ENCODE data around the gene TTYH3. TPM values are rescaled to one million over a fixed set of nuclear protein-coding genes. Genes with fewer than 3 reads are reported as not detected.
A peak's percentile ranks its signal among the peaks of the same experiment; 100 is the strongest.

TTYH3 gene
- total and polyA plus RNA-seq, 2 of the 13 experiments (the other 11 are each of a cell fraction or from before 2014, with no cell fraction given) = 26.3 to 50.0 TPM

- TF ChIP-seq ARID4A (CRISPR knock-in tag; IDR thresholded peaks at IDR 0.05; ENCODE audit: borderline replicate concordance) (no peak), ZNF724P (CRISPR knock-in tag; IDR thresholded peaks at IDR 0.05; ENCODE audit: borderline replicate concordance) (no peak), TGIF2 (CRISPR knock-in tag; IDR thresholded peaks at IDR 0.05) (no peak), ZNF746 (CRISPR knock-in tag; IDR thresholded peaks at IDR 0.05) (no peak), DPF2 (CRISPR knock-in tag; IDR thresholded peaks at IDR 0.05; ENCODE audit: borderline replicate concordance, low read depth) (no peak), KAT8 (CRISPR knock-in tag; IDR thresholded peaks at IDR 0.05) (0 out of 2 replicates have a peak, but pooled peaks have one; percentile 20), AHR (CRISPR knock-in tag; IDR thresholded peaks at IDR 0.05) (no peak), PAWR (CRISPR knock-in tag; IDR thresholded peaks at IDR 0.05; ENCODE audit: borderline replicate concordance) (no peak), ZFX (CRISPR knock-in tag; IDR thresholded peaks at IDR 0.05; ENCODE audit: low read depth) (peak; percentile 42), ZNF143 (CRISPR knock-in tag; IDR thresholded peaks at IDR 0.05) (no peak), ISX (CRISPR knock-in tag; conservative IDR thresholded peaks at IDR 0.05) (no peak), IKZF4 (CRISPR knock-in tag; IDR thresholded peaks at IDR 0.05; ENCODE audit: borderline replicate concordance, low read depth, not compliant biosample characterization) (no peak), ELF1 (CRISPR knock-in tag; IDR thresholded peaks at IDR 0.05) (no peak), SSRP1 (CRISPR knock-in tag; IDR thresholded peaks at IDR 0.05) (no peak), ZNF333 (CRISPR knock-in tag; IDR thresholded peaks at IDR 0.05; ENCODE audit: borderline replicate concordance) (no peak), ZNF550 (CRISPR knock-in tag; IDR thresholded peaks at IDR 0.05; ENCODE audit: borderline replicate concordance) (no peak), HMG20A (CRISPR knock-in tag; IDR thresholded peaks at IDR 0.05; ENCODE audit: borderline replicate concordance) (no peak), ZNF382 (CRISPR knock-in tag; IDR thresholded peaks at IDR 0.05; ENCODE audit: borderline replicate concordance) (no peak), MXD4 (CRISPR knock-in tag; IDR thresholded peaks at IDR 0.05) (no peak), KLF9 (CRISPR knock-in tag; IDR thresholded peaks at IDR 0.05; ENCODE audit: low read depth) (no peak)
- TF ChIP-seq, protein P1, sequence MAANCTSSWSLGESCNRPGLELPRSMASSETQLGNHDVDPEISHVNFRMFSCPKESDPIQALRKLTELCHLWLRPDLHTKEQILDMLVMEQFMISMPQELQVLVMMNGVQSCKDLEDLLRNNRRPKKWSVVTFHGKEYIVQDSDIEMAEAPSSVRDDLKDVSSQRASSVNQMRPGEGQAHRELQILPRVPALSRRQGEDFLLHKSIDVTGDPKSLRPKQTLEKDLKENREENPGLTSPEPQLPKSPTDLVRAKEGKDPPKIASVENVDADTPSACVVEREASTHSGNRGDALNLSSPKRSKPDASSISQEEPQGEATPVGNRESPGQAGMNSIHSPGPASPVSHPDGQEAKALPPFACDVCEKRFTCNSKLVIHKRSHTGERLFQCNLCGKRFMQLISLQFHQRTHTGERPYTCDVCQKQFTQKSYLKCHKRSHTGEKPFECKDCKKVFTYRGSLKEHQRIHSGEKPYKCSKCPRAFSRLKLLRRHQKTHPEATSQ (CRISPR knock-in tag; IDR thresholded peaks at IDR 0.05; ENCODE audit: borderline replicate concordance) = no peak
These were observed 18.5 kb upstream of the TTYH3 start (continued) for GRCh38 chr7:2613098-2613930.

All from HepG2 (cell line).